GM19351 (cell line): Measurements from ENCODE around the gene DHX15.

ENCODE experiments used
- ATAC-seq: cut with Tn5 transposase; IDR thresholded peaks from one replicate; pipeline ENCODE4 v1.9.1; 2021; ENCODE audit warnings: mild to moderate bottlenecking, moderate library complexity; ENCODE audit not compliant: unreplicated experiment

DHX15 gene

DNA sequence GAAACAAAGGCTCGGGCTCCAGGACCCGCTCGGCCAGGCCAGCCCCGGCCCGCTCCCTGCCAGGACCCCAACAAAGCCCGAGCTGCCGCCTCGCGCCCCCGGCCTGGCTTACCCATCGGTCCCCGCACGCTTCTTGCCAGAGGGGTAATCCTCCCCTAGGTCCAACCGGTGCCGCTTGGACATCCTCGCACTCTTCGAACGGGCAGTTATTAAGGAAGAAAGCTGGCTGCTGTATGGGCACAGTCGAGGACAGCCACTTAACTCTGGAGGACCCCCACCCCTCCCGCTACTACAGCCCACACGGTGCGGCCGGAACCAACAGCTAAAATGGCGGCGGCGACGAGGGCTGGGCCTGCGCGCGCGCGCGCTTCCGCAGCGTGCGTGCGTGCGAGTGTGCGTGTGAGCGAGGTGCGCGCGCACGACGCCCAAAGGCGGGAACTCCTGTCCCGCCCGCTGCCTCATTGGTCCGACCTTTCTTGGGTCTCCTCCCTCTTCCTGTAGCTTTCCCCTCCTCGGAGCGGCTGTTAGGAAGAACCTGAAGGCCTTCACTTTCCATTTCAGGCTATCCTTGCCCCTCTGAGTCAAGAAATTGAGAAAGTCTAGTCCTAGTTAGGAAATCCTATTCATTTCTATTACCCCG lies at the start of gene DHX15:
TSS of gene DHX15 (minus strand) at position 344 of the 640 bp plus-strand sequence. CDS start at position 183, 161 bp downstream.
- peak; percentile 81 for ATAC-seq

DNA sequence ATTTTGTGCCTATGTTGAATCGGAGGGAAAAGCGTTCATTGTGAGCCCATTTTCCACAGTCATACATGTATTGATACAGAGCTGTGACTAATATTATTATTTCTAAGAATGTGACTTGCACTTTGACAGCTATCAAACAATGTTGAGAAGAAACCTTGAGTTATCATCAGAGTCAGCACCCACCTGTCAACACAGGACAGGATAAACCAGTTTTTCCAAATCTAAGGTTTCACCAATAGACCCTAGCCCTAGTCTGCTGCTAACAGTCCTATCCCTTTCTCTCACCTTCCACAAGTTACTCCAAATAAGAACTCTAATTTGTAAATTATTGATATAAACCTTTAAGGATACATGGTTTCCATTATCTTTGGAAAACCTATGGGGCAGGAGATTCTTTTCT lies 47.7 kb upstream of the DHX15 start:
- ATAC-seq, result no peak

DNA sequence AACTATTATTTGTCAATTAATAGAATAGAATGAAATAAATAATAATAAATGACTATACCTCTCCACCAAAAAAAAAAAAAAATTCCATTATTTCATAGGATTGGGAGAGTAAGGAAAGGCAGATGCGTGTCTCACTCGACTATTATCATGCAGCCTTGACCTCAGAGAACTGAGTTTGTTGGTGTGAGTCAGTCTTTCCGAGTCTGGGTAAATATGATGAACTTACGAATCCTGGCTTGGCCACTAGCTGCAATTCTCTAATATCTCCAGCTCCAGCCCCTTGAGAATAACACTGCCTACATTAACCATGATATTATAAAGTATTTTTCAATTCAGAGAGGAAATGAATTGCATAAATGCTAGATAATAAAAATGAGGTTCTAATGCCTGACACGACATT lies 46.6 kb upstream of the DHX15 start:
- ATAC-seq, result no peak

DNA sequence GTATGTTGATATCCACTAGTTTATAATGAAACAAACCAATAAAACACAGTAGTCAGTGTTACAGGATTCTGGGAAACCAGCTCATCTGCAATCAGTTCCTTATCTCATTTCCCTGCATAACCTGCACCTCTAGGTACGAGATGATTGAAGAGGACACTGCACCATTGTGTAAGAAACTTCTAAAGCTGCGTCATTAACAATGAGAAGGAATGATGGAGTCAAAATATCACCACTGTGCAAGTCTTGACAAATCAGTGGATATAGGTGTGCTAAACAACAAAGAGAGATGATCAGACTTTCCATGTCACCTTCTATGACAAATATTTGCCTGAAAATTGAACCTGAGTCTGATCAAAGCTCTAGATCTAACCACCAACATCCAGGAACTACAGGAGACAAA lies 40.7 kb upstream of the DHX15 start:
- no peak for ATAC-seq

DNA sequence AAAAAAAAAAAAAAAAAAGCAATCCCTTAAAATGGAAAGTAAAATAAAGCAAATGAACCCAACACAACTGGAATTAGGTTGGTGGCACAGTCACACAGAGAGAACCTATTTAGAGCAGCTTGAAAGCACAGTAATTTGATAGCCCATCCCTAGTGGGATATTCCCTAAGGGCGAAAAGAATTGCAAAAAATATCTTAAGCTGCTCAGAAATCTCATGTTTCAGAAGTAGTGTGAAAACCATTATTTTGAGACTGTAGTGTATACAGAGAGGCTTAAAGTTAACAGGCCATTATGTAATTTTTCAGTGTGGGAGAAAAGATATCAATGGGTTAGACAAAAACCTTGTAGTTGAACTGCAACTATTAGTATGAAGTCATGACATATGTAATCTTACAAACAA lies 40.0 kb upstream of the DHX15 start:
- ATAC-seq, result no peak

DNA sequence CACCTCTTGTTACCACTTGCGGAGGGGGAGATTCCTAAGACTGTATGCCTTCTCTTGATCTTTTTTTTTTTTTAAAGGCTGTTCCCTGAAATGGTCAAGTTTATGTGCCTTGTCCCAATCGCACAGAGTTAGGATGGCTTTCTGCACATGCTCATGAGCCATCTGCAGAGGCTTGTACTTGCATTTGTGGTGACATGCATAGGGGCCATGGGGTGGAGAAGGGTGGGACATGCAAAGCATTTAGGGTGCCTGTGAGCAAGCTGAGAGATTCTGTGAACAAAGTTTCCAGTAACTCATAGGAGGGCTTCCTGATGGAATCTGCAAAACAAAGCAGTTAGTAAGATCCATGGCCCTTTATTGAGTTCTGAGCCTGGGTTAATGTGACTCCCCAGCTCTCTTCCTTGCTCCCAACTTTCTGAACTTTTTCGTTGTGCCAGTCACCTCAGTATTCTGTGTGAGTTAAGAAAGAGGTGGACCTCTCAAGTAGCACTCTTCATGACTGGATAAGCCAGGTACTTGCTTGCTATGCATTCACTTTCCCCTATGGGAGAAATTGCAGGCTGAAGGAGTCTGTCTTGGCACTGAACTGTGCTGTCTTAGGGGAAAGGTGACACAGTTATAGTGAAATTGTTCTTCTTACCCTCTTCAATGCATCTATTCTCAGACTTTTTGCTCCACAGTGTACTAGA lies 37.9 kb upstream of the DHX15 start:
- ATAC-seq, result no peak

DNA sequence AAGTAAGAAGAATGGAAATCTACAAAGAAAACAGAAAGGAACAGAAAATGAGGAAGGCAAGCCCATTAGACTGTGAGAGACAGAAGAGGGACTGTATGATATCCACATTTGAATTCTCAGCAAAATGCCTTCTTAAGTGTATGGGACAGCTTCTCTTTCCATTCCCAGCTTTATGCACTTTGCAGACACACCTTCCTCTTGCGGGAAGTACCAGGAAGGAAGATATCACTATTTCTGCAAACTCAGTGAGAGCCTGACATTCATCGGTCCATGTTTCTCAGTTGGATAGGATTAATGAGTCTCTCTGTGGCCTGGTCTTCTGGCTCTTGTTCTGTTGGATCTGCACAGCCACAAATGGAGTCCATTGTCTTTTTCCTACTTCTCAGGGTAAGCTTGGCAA lies 31.6 kb upstream of the DHX15 start:
- ATAC-seq, result no peak

DNA sequence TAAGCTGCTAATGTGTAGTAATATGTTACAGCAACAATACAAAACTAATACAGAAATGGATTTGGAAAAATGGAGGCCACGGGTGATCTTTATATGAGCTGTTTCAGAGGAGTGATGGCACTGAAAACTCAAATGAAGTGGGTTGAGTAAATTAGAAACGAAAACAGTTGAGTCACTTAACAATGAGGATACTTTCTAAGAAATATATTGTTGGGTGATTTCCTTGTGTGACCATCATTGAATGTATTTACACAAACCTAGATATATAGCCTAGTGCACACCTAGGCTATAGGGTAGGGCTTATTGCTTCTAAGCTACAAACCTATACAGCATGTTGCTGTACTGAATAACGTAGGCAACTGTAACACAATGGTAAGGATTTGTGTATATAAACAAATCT lies 30.5 kb upstream of the DHX15 start:
- no peak for ATAC-seq

DNA sequence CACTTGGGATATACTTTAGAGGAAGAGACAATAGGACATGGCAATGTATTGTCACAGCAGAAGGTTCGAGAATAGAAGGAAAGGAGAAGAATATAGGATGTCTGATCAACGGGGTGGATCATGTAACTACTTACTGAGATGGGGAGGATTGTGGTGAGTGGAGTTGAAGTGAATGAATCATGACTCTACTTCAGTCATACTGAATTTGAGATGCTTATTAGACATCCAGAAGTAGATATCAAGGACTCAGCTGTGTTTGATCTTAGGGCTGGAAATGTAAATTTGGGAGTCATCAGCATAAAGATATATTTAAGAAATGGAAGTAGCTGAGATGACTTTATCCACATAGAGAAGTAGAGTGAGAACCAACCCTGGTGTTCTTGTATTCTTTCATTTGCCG lies 29.1 kb upstream of the DHX15 start:
- ATAC-seq, result no peak

DNA sequence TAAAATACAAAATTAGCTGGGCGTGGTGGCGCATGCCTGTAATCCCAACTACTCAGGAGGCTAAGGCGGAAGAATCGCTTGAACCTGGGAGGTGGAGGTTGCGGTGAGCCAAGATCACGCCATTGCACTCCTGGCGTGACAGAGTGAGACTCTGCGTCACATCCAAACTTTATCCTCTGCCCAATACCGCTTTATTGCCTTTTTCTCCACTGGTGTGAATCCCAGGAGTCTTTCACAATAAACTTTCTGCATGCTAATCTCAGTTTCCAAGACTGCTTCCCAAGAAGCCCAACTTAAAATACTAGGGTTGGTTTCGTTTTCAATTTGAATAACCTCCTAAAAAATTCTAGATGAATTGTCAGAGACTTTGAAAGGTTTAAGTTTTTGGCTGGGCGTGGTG lies 27.2 kb upstream of the DHX15 start:
- no peak for ATAC-seq

DNA sequence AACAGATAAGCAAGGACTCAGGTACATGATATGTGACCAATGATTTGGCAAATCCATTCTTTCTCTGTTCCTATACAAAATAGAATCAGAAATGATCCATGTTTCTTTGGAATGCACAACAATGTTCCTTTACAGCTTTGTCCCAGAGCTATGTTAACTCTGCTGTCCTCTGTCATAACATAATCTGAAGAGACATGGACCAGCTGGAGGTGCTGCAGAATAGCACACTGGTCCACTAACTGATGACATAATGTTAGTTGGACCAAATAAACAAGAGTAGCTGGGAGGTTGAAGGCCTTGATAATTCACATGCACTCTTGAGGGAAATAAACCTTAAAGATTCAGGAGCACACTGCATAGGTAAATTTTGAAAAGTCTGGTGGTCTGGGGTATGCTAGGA lies 23.0 kb upstream of the DHX15 start:
- ATAC-seq, result no peak

DNA sequence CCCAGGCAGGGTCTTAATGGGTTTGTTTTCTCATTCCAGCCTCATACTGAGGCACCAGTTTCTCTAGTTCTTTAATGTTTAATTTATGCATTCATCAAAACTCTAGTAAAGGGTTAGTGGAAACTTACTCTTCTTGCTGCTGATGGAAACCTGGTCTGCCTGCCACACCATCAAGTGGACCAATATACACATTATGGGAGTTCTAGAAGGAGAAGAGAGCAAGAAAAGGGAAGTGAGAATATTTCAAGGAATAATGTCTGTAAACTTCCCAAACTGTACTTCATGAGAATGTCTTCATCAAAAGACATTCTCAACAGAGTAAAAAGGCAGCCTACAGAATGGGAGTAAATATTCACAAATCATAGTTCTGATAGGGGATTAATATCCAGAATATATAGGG lies 20.9 kb upstream of the DHX15 start:
- ATAC-seq, result no peak

DNA sequence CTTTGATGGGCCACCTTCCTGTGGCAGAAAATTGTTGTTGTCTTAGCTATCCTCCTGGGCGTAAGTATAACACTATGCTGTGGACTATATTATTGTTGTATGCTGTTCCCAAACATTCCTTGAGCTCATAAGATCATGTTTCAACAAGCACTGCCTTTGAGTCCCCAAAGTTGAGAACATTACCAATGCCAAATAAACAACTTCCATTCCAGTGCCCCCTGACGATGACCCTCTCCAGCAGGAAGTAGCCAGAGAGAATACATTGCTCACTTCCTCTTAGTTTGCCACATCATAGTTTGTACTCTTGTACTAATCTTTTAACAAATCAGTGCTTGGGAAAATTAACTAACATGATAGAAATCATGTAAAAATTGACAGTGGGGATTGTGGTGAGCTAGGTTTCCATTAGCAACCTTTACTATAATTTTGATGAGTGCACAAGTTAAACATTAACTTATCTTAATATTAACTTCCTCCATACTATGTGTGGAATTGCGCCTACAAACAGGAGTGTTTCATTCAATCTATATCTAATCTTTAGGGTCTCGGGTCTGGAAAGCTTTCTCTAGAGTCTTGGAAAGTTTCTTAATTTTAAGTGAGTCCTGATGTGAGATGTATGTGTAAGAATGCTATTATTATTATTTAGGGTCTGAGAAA lies 20.3 kb upstream of the DHX15 start:
- no peak for ATAC-seq

DNA sequence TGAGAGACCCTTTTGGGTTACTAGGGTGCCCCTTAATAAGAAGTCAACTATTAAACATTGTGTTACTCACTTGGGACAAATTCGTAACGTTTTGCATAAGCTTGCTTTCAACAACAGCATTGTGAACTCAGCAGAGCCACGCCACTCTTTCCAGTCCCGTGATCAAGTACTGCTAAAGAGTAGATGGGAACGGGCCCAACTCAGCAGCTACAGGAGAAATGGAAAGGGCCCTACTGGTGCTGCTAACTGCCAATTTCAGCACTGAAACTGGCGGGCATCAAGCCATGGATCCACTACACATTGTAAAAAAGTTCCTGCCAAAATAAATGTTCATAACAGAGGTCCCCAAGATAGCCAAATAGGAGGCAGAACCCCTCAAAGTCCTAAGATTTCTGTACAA lies 19.0 kb upstream of the DHX15 start:
- no peak for ATAC-seq

DNA sequence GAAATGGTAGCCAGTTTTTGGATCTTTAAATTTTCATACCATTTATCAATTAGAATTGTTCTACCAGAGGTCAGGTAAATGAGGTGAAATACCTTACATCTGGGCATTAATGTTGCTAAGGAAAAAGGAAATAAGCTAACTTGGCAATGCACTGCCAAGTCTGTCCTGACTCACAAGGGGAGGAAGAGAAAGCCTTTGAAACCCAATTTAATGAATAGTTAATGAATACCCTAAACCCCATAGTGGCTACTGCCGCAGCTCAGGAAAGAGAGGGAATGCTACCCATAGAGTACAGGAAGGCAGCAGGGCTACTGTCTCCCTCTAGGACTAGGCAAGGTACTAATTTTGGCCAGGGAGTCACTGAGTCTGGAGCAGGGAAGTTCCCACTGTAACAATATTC lies 16.8 kb upstream of the DHX15 start:
- no peak for ATAC-seq

DNA sequence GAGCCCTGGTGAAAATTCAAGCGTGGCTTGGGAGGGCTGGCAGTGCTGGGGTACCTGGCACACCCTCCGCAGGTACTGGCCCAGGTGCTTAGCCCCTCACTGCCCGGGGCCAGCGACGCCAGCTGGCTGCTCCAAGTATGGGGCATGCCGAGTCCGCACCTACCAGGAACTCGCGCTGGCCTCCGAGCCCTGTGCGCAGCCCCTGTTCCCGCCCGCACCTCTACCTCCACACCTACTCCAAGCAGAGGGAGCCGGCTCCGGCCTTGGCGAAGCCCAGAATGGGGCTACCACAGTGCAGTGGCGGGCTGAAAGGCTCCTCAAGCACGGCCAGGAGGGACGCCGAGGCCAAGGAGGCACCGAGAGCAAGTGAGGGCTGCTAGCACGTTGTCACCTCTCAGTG lies 14.9 kb upstream of the DHX15 start:
- no peak for ATAC-seq

DNA sequence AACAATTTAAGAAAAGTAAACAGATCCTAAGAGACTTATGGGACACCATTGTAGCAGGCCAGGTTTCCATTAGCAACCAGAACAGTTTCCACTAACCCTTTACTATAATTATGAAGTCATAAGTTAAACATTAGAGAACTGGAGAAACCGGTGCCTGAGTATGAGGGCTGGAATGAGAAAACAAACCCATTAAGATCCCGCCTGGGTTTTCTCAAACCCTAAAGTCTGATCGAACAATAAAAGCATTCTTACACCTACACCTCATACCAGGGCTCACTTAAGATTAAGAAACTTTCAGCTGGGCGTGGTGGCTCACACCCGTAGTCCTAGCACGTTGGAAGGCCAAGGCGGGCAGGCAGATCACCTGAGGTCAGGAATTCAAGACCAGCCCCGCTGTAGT lies 13.7 kb upstream of the DHX15 start:
- ATAC-seq, result no peak

DNA sequence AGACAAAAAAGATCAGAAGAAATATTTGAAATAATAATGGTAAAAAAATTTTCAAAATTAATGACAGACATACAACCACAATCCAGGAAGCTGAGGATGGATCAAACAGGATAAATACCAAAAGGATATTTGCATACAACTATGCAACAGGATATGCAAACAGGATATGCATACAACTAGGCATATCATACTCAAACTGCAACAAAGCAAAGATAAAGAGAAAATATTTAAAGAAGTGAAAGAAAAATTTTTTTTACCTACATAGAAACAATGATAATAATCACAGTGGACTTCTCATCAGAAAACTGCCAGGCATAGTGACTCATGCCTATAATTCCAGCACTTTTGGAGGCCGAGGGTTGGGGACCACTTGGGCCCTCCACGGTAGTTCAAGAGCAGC lies 11.3 kb upstream of the DHX15 start:
- no peak for ATAC-seq

DNA sequence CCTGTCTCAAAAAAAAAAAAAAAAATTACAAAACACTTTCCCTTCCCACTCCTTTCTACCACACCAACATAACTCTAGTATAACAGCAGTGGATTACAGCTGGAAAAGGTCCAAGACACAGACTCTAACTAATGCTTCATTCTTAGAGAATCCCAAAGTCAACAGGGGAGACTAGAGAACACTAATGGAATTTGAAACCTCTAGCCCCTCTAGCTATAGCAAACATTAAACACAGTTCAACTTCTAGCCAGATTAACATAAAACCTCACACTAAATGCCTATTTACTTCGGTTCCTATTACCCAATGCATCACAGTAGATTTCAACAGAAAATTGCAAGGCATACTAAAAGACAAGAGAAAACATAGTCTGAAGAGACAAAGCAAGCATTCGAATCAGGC lies 10.5 kb upstream of the DHX15 start:
- ATAC-seq, result no peak

DNA sequence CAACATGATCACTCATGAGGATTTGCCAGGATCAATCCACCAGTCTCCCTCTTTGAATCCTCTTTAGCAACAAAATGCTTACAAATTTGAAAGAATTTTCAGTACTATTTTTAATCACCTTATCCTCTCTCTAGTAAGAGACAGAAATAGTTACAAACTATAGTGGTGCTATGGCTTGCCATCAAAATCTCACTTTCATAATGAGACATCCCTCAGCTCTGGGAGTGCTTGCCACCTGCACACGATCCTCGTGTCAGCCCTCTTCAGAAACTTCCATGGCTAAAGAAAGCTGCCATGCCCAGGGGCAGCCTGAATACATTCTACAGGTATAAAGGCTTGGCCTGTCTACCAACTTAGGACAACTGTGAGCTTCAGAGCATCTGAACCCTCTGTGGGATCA lies 5.1 kb upstream of the DHX15 start:
- peak; percentile 41 for ATAC-seq

DNA sequence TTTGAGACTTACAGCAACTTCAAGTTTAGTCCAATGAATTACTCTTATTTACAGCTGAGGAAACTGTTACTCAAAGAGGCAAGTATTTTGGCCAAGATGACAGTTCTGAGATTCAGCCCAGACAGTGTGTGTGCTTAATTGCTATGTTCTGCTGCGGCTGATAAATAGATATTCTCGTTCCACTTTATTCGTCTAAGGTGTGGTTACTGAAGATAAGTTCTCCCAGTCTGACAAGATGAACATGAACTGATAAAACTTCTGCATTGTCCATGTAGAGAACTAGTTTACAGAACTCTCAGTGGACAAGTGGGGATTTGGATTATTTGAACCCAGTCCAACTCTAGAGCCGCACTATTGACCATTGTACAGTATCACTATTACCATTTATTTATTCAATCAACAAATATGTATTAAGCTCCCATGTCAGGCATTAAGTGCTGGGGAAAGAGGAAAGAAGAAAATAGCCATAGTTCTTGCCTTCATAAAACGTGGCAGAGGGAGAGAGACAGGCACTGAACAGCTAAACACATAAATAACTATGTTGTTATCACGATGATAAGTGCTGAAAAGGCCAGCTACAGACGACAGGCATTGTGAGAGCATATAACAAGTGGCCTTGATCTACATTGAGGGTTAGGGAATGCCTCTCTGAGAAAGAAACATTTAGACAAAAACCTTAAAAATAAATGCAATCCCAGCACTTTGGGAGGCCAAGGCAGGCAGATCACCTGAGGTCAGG lies 4.0 kb upstream of the DHX15 start:
- ATAC-seq, result no peak
